Measurements from ENCODE around the gene NMB. TPM values are rescaled to one million over a fixed set of nuclear protein-coding genes. Genes with fewer than 3 reads are reported as not detected.

NMB gene
- total RNA-seq (ENCODE audit: low replicate concordance): 7.4 and 8.2 TPM in 2 replicates
- long read RNA-seq, partial matches to known transcripts: 0 of 1 reads
- long read RNA-seq, other reads (novel, unspliced or antisense): 0 of 1 reads

GRCh38 chr15:84658080-84658787 lies at the start of gene NMB:
Gene NMB (minus strand): TSS chr15:84658199. CDS start chr15:84658152, 47 bp downstream.
- Mint-ChIP-seq H3K27ac (peak within 1 kb of the TSS; percentile 73), H3K27me3 (peaks cover 5% of the 10 kb centered on the region), H3K9me3 (no peaks in the 10 kb centered on the region), H3K36me3 (no peaks in the 10 kb centered on the region), H3K4me3 (peak within 1 kb of the TSS; percentile 85), H3K4me1 (ENCODE audit: unreplicated experiment) (peaks cover 16% of the 10 kb centered on the region)
- DNase-seq (ENCODE audit: extremely low spot score, unreplicated experiment): peak; percentile 86
- TF ChIP-seq CTCF (conservative IDR thresholded peaks at IDR 0.05): peak; percentile 78

- TF ChIP-seq CTCF (conservative IDR thresholded peaks at IDR 0.05): no peak
- Mint-ChIP-seq H3K4me1 (ENCODE audit: unreplicated experiment) (no peaks in the 10 kb centered on the region), H3K9me3 (no peaks in the 10 kb centered on the region), H3K27ac (no peak overlapping the region), H3K36me3 (peaks cover 6% of the 10 kb centered on the region), H3K4me3 (no peak overlapping the region), H3K27me3 (no peaks in the 10 kb centered on the region)
- DNase-seq (ENCODE audit: extremely low spot score, unreplicated experiment): no peak
These were observed 45.8 kb upstream of the NMB start for GRCh38 chr15:84703808-84704207.

GRCh38 chr15:84702961-84703482 lies 45.0 kb upstream of the NMB start:
- DNase-seq (ENCODE audit: extremely low spot score, unreplicated experiment): no peak
- no peak for TF ChIP-seq CTCF (conservative IDR thresholded peaks at IDR 0.05)
- H3K27ac Mint-ChIP-seq: no peak overlapping the region

GRCh38 chr15:84699538-84700191 lies 41.7 kb upstream of the NMB start:
- Mint-ChIP-seq H3K27ac (no peak overlapping the region), H3K4me3 (no peak overlapping the region)

More at GRCh38 chr15:84702961-84703482, 45.0 kb upstream of the NMB start:
- no peaks in the 10 kb centered on the region for H3K27me3 Mint-ChIP-seq
- no peaks in the 10 kb centered on the region for H3K4me1 Mint-ChIP-seq (ENCODE audit: unreplicated experiment)
- no peak overlapping the region for H3K4me3 Mint-ChIP-seq
- H3K36me3 Mint-ChIP-seq: no peaks in the 10 kb centered on the region
- no peaks in the 10 kb centered on the region for H3K9me3 Mint-ChIP-seq

More at GRCh38 chr15:84699538-84700191, 41.7 kb upstream of the NMB start:
- Mint-ChIP-seq H3K27me3 (no peaks in the 10 kb centered on the region), H3K4me1 (ENCODE audit: unreplicated experiment) (peaks cover 8% of the 10 kb centered on the region), H3K36me3 (no peaks in the 10 kb centered on the region), H3K9me3 (no peaks in the 10 kb centered on the region)
- no peak for TF ChIP-seq CTCF (conservative IDR thresholded peaks at IDR 0.05)
- DNase-seq (ENCODE audit: extremely low spot score, unreplicated experiment): no peak
